Measurements from ENCODE around the gene NFATC2. TPM values are rescaled to one million over a fixed set of nuclear protein-coding genes. Genes with fewer than 3 reads are reported as not detected.

The NFATC2 gene
- total RNA-seq, 2 experiments from 2014 or later: 32.5 to 33.2 TPM

DNA sequence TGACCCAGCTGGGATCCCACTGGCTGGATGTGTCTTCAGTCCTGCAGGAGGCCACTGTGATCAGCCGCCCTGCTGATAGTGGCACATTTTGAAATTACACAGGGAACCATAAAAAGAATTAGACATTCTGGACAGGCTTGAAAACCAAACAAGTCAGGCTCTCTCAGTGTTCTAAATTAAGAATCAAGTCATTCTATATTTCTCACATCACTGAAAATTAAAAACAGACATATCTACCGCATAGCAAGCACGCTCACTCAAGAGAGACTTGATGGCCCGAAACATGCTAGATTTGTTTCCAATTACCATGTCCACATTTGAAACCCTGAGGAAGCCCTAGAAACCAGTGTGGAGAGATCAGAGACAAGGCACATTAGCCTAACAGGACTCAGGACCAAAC, 57.7 kb downstream of the NFATC2 start:
- H3K27me3 ChIP-seq (ENCODE audit: control insufficient read depth in 1 of 2, insufficient read depth in 2 of 2, low read length in 2 of 2): no peaks in the 10 kb centered on the region
- intact Hi-C loops (cut with DNase I, micrococcal nuclease): loop anchor here in 1 of 2 experiments (5.0 kb wide), 1 partner anchor 57 kb away; the partner anchor contains the start of gene NFATC2
- DNase-seq (no peak), ATAC-seq (ENCODE audit: poor library complexity) (no peak)
- no peaks in the 10 kb centered on the region for H3K9me3 ChIP-seq (ENCODE audit: control insufficient read depth in 1 of 2, insufficient read depth in 1 of 2, low read length in 2 of 2)
- Mint-ChIP-seq H3K4me3 (no peak overlapping the region), H3K27ac (no peak overlapping the region), H3K4me1 (ENCODE audit: low read depth) (peaks cover 74% of the 10 kb centered on the region), H3K27me3 (no peaks in the 10 kb centered on the region), H3K9me3 (no peaks in the 10 kb centered on the region), H3K36me3 (ENCODE audit: low read depth) (peaks cover 63% of the 10 kb centered on the region)
- CTCF ChIA-PET: no interaction called here
- peaks cover 53% of the 10 kb centered on the region for H3K4me1 ChIP-seq (ENCODE audit: insufficient read depth, low read length)
- no peak overlapping the region for H3K27ac ChIP-seq (ENCODE audit: low read depth in 1 of 2, low read length in 2 of 2)
- H3K36me3 ChIP-seq (ENCODE audit: insufficient read depth, low read length): peaks cover 33% of the 10 kb centered on the region
- POLR2A ChIA-PET: no interaction called here
- H3K4me3 ChIP-seq (ENCODE audit: low read length): no peak overlapping the region
- TF ChIP-seq, protein P1, sequence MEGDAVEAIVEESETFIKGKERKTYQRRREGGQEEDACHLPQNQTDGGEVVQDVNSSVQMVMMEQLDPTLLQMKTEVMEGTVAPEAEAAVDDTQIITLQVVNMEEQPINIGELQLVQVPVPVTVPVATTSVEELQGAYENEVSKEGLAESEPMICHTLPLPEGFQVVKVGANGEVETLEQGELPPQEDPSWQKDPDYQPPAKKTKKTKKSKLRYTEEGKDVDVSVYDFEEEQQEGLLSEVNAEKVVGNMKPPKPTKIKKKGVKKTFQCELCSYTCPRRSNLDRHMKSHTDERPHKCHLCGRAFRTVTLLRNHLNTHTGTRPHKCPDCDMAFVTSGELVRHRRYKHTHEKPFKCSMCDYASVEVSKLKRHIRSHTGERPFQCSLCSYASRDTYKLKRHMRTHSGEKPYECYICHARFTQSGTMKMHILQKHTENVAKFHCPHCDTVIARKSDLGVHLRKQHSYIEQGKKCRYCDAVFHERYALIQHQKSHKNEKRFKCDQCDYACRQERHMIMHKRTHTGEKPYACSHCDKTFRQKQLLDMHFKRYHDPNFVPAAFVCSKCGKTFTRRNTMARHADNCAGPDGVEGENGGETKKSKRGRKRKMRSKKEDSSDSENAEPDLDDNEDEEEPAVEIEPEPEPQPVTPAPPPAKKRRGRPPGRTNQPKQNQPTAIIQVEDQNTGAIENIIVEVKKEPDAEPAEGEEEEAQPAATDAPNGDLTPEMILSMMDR (IDR thresholded peaks at IDR 0.05): no peak

DNA sequence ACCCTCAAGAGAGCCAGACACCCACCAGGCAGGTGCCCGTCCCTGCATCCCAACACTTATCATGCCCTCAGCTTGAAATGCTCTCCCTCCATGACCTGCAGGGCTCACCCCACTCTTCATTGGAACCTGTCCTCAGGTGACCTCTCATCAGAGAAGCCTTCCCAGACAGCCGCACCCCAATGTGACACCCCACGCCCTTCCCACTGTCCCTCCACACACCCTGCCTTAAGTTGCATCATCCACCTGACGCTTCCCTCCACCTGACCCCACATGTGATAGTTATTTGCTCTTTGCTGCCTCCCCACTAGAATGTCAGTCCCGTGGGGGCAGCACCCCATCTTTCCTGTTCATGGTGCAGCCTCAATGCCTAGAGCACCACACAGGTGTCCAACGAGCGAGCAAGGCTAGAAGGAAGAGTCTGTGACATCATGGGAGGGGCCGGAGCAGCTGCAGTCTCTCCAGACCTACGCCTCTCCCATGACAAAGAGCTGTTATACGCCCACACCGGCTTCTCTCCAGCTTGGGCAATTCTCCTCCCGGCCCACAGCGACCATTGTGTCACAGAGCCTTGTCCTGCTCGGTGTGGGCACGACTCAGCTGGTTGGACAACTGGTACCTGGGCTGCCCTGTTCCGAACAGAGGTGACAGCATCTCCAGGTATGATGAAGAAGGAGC, 58.2 kb downstream of the NFATC2 start:
- peaks cover 59% of the 10 kb centered on the region for H3K4me1 ChIP-seq (ENCODE audit: insufficient read depth, low read length)
- Mint-ChIP-seq H3K4me3 (no peak overlapping the region), H3K27me3 (no peaks in the 10 kb centered on the region), H3K36me3 (ENCODE audit: low read depth) (peaks cover 58% of the 10 kb centered on the region), H3K9me3 (no peaks in the 10 kb centered on the region), H3K27ac (peak overlapping the region; percentile 70), H3K4me1 (ENCODE audit: low read depth) (peaks cover 73% of the 10 kb centered on the region)
- CTCF ChIA-PET: no interaction called here
- H3K27me3 ChIP-seq (ENCODE audit: control insufficient read depth in 1 of 2, insufficient read depth in 2 of 2, low read length in 2 of 2): no peaks in the 10 kb centered on the region
- DNase-seq: no peak
- no peaks in the 10 kb centered on the region for H3K9me3 ChIP-seq (ENCODE audit: control insufficient read depth in 1 of 2, insufficient read depth in 1 of 2, low read length in 2 of 2)
- no peak for ATAC-seq (ENCODE audit: poor library complexity)
- POLR2A ChIA-PET: no interaction called here
- no peak overlapping the region for H3K4me3 ChIP-seq (ENCODE audit: low read length)
- intact Hi-C loops (cut with DNase I, micrococcal nuclease): loop anchor here in 1 of 2 experiments (5.0 kb wide), 1 partner anchor 58 kb away; the partner anchor contains the start of gene NFATC2
- TF ChIP-seq, protein P1 (IDR thresholded peaks at IDR 0.05): no peak
- no peak overlapping the region for H3K27ac ChIP-seq (ENCODE audit: low read depth in 1 of 2, low read length in 2 of 2)
- H3K36me3 ChIP-seq (ENCODE audit: insufficient read depth, low read length): peaks cover 31% of the 10 kb centered on the region

DNA sequence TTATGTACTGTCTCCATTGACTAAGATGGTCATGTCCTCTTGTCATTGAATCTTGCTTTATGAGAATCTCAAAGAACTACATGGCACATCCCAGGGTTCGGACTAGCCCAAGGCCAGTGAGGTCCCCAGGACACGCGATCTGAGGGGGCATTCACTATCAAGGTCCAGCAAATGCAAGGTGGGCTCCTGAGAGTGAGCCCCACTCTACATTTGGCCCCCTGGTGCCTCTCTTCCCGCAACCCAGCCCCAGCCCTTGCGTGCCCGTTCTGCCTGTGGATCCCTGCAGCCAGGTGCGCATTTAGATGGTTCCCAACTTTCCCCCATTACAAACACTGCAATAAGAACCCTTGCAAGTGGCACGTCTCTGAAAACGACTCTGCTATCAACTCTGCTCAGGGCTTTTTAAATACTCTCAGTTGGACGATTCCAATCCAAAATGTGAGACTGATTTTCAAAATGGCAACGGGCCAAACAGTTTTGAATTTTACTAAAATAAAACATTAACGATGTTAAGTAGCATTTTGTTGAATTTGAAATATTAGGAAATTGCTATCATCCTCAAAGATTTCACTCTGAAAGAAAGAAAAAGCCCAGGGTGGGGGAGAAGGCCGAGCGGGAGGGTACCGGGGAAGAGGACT, 59.6 kb downstream of the NFATC2 start:
- no peak overlapping the region for H3K4me3 ChIP-seq (ENCODE audit: low read length)
- Mint-ChIP-seq H3K4me3 (no peak overlapping the region), H3K36me3 (ENCODE audit: low read depth) (peaks cover 61% of the 10 kb centered on the region), H3K27me3 (no peaks in the 10 kb centered on the region), H3K4me1 (ENCODE audit: low read depth) (peaks cover 84% of the 10 kb centered on the region), H3K9me3 (no peaks in the 10 kb centered on the region), H3K27ac (peak overlapping the region; percentile 87)
- no peaks in the 10 kb centered on the region for H3K27me3 ChIP-seq (ENCODE audit: control insufficient read depth in 1 of 2, insufficient read depth in 2 of 2, low read length in 2 of 2)
- H3K27ac ChIP-seq (ENCODE audit: low read depth in 1 of 2, low read length in 2 of 2): no peak overlapping the region
- peaks cover 57% of the 10 kb centered on the region for H3K4me1 ChIP-seq (ENCODE audit: insufficient read depth, low read length)
- ATAC-seq (ENCODE audit: poor library complexity) (no peak), DNase-seq (no peak)
- intact Hi-C loops (cut with DNase I, micrococcal nuclease): loop anchor here in 1 of 2 experiments (5.0 kb wide), 1 partner anchor 59 kb away; the partner anchor contains the start of gene NFATC2
- TF ChIP-seq, protein P1 (IDR thresholded peaks at IDR 0.05): no peak
- no peaks in the 10 kb centered on the region for H3K9me3 ChIP-seq (ENCODE audit: control insufficient read depth in 1 of 2, insufficient read depth in 1 of 2, low read length in 2 of 2)
- ChIA-PET CTCF (interaction anchor here (1.0 kb wide), 1 partner anchor 17 kb away, joined by 3 read pairs; no protein-coding TSS in a partner anchor), POLR2A (interaction anchor here (0.7 to 2.8 kb wide), 3 partner anchors 12 to 59 kb away, joined by 3 to 16 read pairs (median 8); partner anchors contain the start of gene NFATC2)
- peaks cover 43% of the 10 kb centered on the region for H3K36me3 ChIP-seq (ENCODE audit: insufficient read depth, low read length)
